Gastrocnemius medialis (tissue), 4 donors: ENCODE data around the gene ARHGEF7. TPM values are rescaled to one million over a fixed set of nuclear protein-coding genes. Genes with fewer than 3 reads are reported as not detected.

Source experiments
- ATAC-seq, 2 donors: fragments of 150-250 bp; one replicate each; pipeline ENCODE4 v1.9.1; 2016
- DNase-seq, 2 donors: peaks; one replicate each; pipeline ENCODE4 v3.0.0-alpha.2; 2019
- H3K27ac ChIP-seq, 4 donors: fragments of 200-600 bp; sonication (generic); 1 replicate in 1 of 4; 2 replicates in 3 of 4; pipeline ENCODE4 v1.5.1; 2016 to 2018; ENCODE audit warnings: mild to moderate bottlenecking in 2 of 4, moderate library complexity in 1 of 4
- H3K27me3 ChIP-seq, 3 donors: fragments of 200-600 bp; sonication (generic) in 2 of 3; 1 replicate in 1 of 3; 2 replicates in 2 of 3; pipeline versions ENCODE4 v1.5.1 to v1.6.0; 2016 to 2019; ENCODE audit warnings: mild to moderate bottlenecking in 1 of 3, moderate library complexity in 1 of 3
- H3K36me3 ChIP-seq, 2 donors: fragments of 200-600 bp; sonication (generic) in 1 of 2; one replicate each; pipeline ENCODE4 v1.5.1; 2017 to 2018
- H3K4me1 ChIP-seq, 2 donors: fragments of 200-600 bp; sonication (generic) in 1 of 2; one replicate each; pipeline ENCODE4 v1.5.1; 2016 to 2017; ENCODE audit warnings: mild to moderate bottlenecking in 2 of 2
- H3K4me3 ChIP-seq, 4 donors: fragments of 200-600 bp; sonication (generic) in 3 of 4; 1 replicate in 1 of 4; 2 replicates in 3 of 4; pipeline ENCODE4 v1.5.1; 2016 to 2019; ENCODE audit warnings: mild to moderate bottlenecking in 2 of 4
- H3K9me3 ChIP-seq, 3 donors: fragments of 200-600 bp; sonication (generic) in 2 of 3; 1 replicate in 1 of 3; 2 replicates in 2 of 3; pipeline ENCODE4 v1.5.1; 2016 to 2019
- CTCF ChIP-seq, 5 experiments: fragments of 450-650 bp in 3 of 5; fragments of 200-600 bp in 2 of 5; sonication (generic) in 2 of 5; IDR thresholded peaks in 4 of 5; conservative IDR thresholded peaks in 1 of 5; 1 replicate in 4 of 5; 2 replicates in 1 of 5; pipeline ENCODE4 v1.5.1; 2016 to 2019; ENCODE audit warnings: antibody characterized with exemption in 5 of 5, mild to moderate bottlenecking in 3 of 5, moderate library complexity in 3 of 5
- POLR2A ChIP-seq, 2 donors: fragments of 450-650 bp; IDR thresholded peaks; one replicate each; pipeline ENCODE4 v1.6.1; 2017; ENCODE audit warnings: antibody characterized with exemption in 2 of 2, mild to moderate bottlenecking in 2 of 2, moderate library complexity in 2 of 2
- in situ Hi-C, 4 donors: fragments of 200-750 bp; cut with MboI; loops; one replicate each; pipeline versions ENCODE4 v1.15.0 to v1.8.0; 2017; ENCODE audit warnings: low sequenced_read_pairs in 4 of 4
- intact Hi-C: fragments of 100-400 bp; cut with DNase I; formaldehyde crosslinking; loops from one replicate; pipeline ENCODE4 v1.15.1; 2023; ENCODE audit warnings: low total_unique reads
- total RNA-seq, 4 donors: library from RNA; depleted of rRNA; stranded (reverse); fragments of >200 nt; gene quantifications; one replicate each; pipeline versions ENCODE4 v1.1.0 to v1.2.3, GENCODE V29; 2016

ARHGEF7 gene
- total RNA-seq, 4 donors from 2014 or later: 24.5 to 56.9 (median 31.3) TPM

- Histone ChIP-seq H3K36me3 (no peaks in the 10 kb centered on the region), H3K27ac (peak overlapping the region; percentile 48 to 73 (median 61)), H3K4me1 (peaks cover 26 to 35% of the 10 kb centered on the region in 2 donors), H3K9me3 (no peaks in the 10 kb centered on the region), H3K4me3 (no peak overlapping the region), H3K27me3 (no peaks in the 10 kb centered on the region)
- in situ Hi-C loops (no loop called here), intact Hi-C loops (no loop called here)
- peak in 1 of 2 donors; percentile 32 for ATAC-seq
- no peak for DNase-seq
- no peak for TF ChIP-seq POLR2A (IDR thresholded peaks at IDR 0.05)
- TF ChIP-seq CTCF (IDR thresholded peaks at IDR 0.05 in 4 of 5, conservative IDR thresholded peaks at IDR 0.05 in 1 of 5): no peak
Observed at GRCh38 chr13:111145506-111145905, 30.4 kb downstream of the ARHGEF7 start.

- in situ Hi-C loops: no loop called here
- peak in 1 of 2 donors; percentile 21 for ATAC-seq
- intact Hi-C loops: loop anchor here (1.0 to 10.0 kb wide), 4 partner anchors 36 to 438 kb away; partner anchors contain the start of genes ANKRD10, ARHGEF7 and ING1
Observed at GRCh38 chr13:111152844-111153243, 37.7 kb downstream of the ARHGEF7 start.

GRCh38 chr13:111153279-111153976 is 38.3 kb downstream of the ARHGEF7 start:
- intact Hi-C loops (loop anchor here (1.0 to 10.0 kb wide), 4 partner anchors 36 to 439 kb away; partner anchors contain the start of genes ANKRD10, ARHGEF7 and ING1), in situ Hi-C loops (no loop called here)
- no peaks in the 10 kb centered on the region for H3K27me3 ChIP-seq
- TF ChIP-seq POLR2A (IDR thresholded peaks at IDR 0.05) (peak; percentile 96 to 97), CTCF (IDR thresholded peaks at IDR 0.05 in 4 of 5, conservative IDR thresholded peaks at IDR 0.05 in 1 of 5) (peak in 2 of 5 experiments; percentile 26 to 49)
- ATAC-seq: peak; percentile 94 to 95
- H3K4me1 ChIP-seq: peaks cover 35 to 48% of the 10 kb centered on the region in 2 donors
- H3K27ac ChIP-seq: peak overlapping the region; percentile 93 to 98 (median 96)
- H3K9me3 ChIP-seq: no peaks in the 10 kb centered on the region
- peak overlapping the region; percentile 72 to 96 (median 90) for H3K4me3 ChIP-seq
- H3K36me3 ChIP-seq: no peaks in the 10 kb centered on the region
- peak; percentile 84 to 92 for DNase-seq

More at GRCh38 chr13:111152844-111153243, 37.7 kb downstream of the ARHGEF7 start:
- no peaks in the 10 kb centered on the region for H3K36me3 ChIP-seq
- no peaks in the 10 kb centered on the region for H3K9me3 ChIP-seq
- H3K4me1 ChIP-seq: peaks cover 31 to 42% of the 10 kb centered on the region in 2 donors
- no peak for DNase-seq
- H3K4me3 ChIP-seq: peak overlapping the region; percentile 72 to 96 (median 90)
- H3K27ac ChIP-seq: peak overlapping the region; percentile 93 to 98 (median 96)
- TF ChIP-seq POLR2A (IDR thresholded peaks at IDR 0.05): no peak
- no peak for TF ChIP-seq CTCF (IDR thresholded peaks at IDR 0.05 in 4 of 5, conservative IDR thresholded peaks at IDR 0.05 in 1 of 5)
- no peaks in the 10 kb centered on the region for H3K27me3 ChIP-seq

GRCh38 chr13:111153977-111154332 is 38.8 kb downstream of the ARHGEF7 start:
- Histone ChIP-seq H3K4me3 (peak overlapping the region; percentile 72 to 96 (median 90)), H3K36me3 (no peaks in the 10 kb centered on the region), H3K4me1 (peaks cover 40 to 52% of the 10 kb centered on the region in 2 donors), H3K27ac (peak overlapping the region; percentile 93 to 98 (median 96)), H3K9me3 (no peaks in the 10 kb centered on the region), H3K27me3 (no peaks in the 10 kb centered on the region)
- intact Hi-C loops (loop anchor here (1.0 to 10.0 kb wide), 5 partner anchors 10 to 439 kb away; partner anchors contain the start of genes ANKRD10, ARHGEF7 and ING1), in situ Hi-C loops (no loop called here)
- peak; percentile 59 to 72 for ATAC-seq
- DNase-seq: peak; percentile 26 to 61
- peak in 4 of 5 experiments; percentile 16 to 53 (median 38) for TF ChIP-seq CTCF (IDR thresholded peaks at IDR 0.05 in 4 of 5, conservative IDR thresholded peaks at IDR 0.05 in 1 of 5)
- no peak for TF ChIP-seq POLR2A (IDR thresholded peaks at IDR 0.05)
